PC-3 (cell line): ENCODE data around the gene PCSK9.

Experiments used
- CTCF ChIP-seq: fragments of 300-600 bp; sonication (generic); conservative IDR thresholded peaks from 2 replicates; pipeline ENCODE4 v1.5.1; 2017; ENCODE audit warnings: antibody characterized with exemption, low read depth, mild to moderate bottlenecking, low read length
- EZH2 ChIP-seq: fragments of 300-600 bp; sonication (generic); IDR thresholded peaks from one replicate; pipeline ENCODE4 v1.6.1; 2017; ENCODE audit warnings: antibody characterized with exemption, mild to moderate bottlenecking, low read length; ENCODE audit not compliant: unreplicated experiment
- EZH2phosphoT487 ChIP-seq: fragments of 300-600 bp; sonication (generic); IDR thresholded peaks from 2 replicates; pipeline ENCODE4 v1.6.1; 2018; ENCODE audit warnings: mild to moderate bottlenecking, antibody characterized with exemption, low read length, borderline replicate concordance

GRCh38 chr1:55047611-55048010 is 8.3 kb downstream of the PCSK9 start:
- TF ChIP-seq CTCF (no peak), EZH2 (no peak), EZH2phosphoT487 (no peak)
